Ramos (cell line): ENCODE measurements around the gene RBP2.

ENCODE experiments used
- in situ Hi-C: fragments of 300-500 bp; cut with MboI; formaldehyde crosslinking; loops from one replicate; pipeline ENCODE4 v1.14.3; 2022; ENCODE audit warnings: low sequenced_read_pairs; ENCODE audit not compliant: unreplicated experiment

Gene RBP2

GRCh38 chr3:139482206-139482605 lies 5.9 kb upstream of the RBP2 start:
- in situ Hi-C loops, result no loop called here

GRCh38 chr3:139481116-139481515 lies 4.8 kb upstream of the RBP2 start:
- in situ Hi-C loops, result no loop called here

- in situ Hi-C loops, result no loop called here
These were observed 4.3 kb upstream of the RBP2 start for GRCh38 chr3:139480585-139480984.

- in situ Hi-C loops, result no loop called here
These were observed 1.7 kb upstream of the RBP2 start for GRCh38 chr3:139477710-139478640.

- in situ Hi-C loops, result no loop called here
These were observed 3.1 kb downstream of the RBP2 start for GRCh38 chr3:139473155-139473771.

GRCh38 chr3:139472380-139473010 lies 3.8 kb downstream of the RBP2 start:
- in situ Hi-C loops, result no loop called here

GRCh38 chr3:139470199-139470598 lies 6.1 kb downstream of the RBP2 start:
- in situ Hi-C loops, result no loop called here

- in situ Hi-C loops, result no loop called here
These were observed 7.9 kb downstream of the RBP2 start for GRCh38 chr3:139468399-139468798.

- in situ Hi-C loops, result no loop called here
These were observed 10.0 kb downstream of the RBP2 start for GRCh38 chr3:139466360-139466759.

- in situ Hi-C loops, result no loop called here
These were observed 10.7 kb downstream of the RBP2 start for GRCh38 chr3:139465636-139466035.

- in situ Hi-C loops, result no loop called here
These were observed 12.8 kb downstream of the RBP2 start for GRCh38 chr3:139463466-139463865.

- in situ Hi-C loops, result no loop called here
These were observed 15.8 kb downstream of the RBP2 start for GRCh38 chr3:139460529-139460928.

GRCh38 chr3:139460076-139460475 lies 16.2 kb downstream of the RBP2 start:
- in situ Hi-C loops, result no loop called here

- in situ Hi-C loops, result no loop called here
These were observed 18.0 kb downstream of the RBP2 start for GRCh38 chr3:139458348-139458747.

GRCh38 chr3:139457066-139457465 lies 19.2 kb downstream of the RBP2 start:
- in situ Hi-C loops, result no loop called here

- in situ Hi-C loops, result no loop called here
These were observed 19.9 kb downstream of the RBP2 start for GRCh38 chr3:139456386-139456785.

- in situ Hi-C loops, result no loop called here
These were observed 20.5 kb downstream of the RBP2 start for GRCh38 chr3:139455855-139456254.

GRCh38 chr3:139455206-139455605 lies 21.1 kb downstream of the RBP2 start:
- in situ Hi-C loops, result no loop called here

GRCh38 chr3:139454346-139454745 lies 22.0 kb downstream of the RBP2 start:
- in situ Hi-C loops, result no loop called here

- in situ Hi-C loops, result no loop called here
These were observed 26.2 kb downstream of the RBP2 start for GRCh38 chr3:139450159-139450558.

GRCh38 chr3:139449566-139449965 lies 26.8 kb downstream of the RBP2 start:
- in situ Hi-C loops, result loop anchor here (25.0 kb wide), 1 partner anchor 1413 kb away; no protein-coding TSS in a partner anchor
